Hematopoietic multipotent progenitor cell treated with erythropoietin and hydrocortisone succinate and interleukin-3 and kit ligand, for 4 days (in vitro differentiated cells): ENCODE data around the gene ISYNA1.
A peak's percentile ranks its signal among the peaks of the same experiment; 100 is the strongest.

Experiments used
- DNase-seq: peaks from one replicate; pipeline ENCODE4 v3.0.0-alpha.2; 2015

The ISYNA1 gene

DNA sequence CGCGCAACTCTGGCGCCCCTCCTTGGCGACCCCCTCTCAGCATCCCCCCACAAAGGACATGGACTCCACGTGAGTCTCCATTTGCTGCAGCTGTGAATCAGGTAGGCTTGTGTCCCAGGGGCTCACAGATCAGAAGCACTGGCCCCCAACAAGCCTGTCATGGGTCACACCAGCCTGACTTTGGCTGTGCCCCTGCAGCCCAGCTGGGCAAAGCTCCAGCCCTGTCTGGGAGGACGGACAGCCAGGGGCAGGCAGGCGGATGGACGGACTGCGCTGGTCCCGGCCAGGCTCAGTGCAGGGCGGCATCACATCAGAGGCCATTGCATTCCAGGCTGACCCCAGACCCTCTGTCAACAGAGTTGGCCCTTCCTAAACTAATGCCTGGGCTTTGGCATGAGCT lies 28.4 kb upstream of the ISYNA1 start:
- no peak for DNase-seq

DNA sequence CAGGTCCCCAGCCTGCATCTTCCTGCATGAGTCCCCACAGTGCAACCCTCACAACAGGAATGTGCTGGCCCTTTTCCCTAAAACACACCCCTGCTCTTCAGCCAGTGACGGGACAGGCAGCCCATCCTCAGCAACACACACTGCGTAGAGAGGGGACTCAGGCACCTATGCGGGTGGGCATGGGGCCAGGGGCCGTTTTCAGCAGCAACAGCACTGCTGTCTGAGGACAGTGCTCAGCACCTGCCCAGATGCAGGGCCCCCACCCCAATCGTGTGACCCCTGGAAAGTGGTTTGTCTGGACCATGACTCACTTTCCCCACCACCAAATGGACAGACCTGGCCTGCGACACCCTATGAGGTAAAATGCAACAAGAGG lies 28.0 kb upstream of the ISYNA1 start:
- DNase-seq = no peak

DNA sequence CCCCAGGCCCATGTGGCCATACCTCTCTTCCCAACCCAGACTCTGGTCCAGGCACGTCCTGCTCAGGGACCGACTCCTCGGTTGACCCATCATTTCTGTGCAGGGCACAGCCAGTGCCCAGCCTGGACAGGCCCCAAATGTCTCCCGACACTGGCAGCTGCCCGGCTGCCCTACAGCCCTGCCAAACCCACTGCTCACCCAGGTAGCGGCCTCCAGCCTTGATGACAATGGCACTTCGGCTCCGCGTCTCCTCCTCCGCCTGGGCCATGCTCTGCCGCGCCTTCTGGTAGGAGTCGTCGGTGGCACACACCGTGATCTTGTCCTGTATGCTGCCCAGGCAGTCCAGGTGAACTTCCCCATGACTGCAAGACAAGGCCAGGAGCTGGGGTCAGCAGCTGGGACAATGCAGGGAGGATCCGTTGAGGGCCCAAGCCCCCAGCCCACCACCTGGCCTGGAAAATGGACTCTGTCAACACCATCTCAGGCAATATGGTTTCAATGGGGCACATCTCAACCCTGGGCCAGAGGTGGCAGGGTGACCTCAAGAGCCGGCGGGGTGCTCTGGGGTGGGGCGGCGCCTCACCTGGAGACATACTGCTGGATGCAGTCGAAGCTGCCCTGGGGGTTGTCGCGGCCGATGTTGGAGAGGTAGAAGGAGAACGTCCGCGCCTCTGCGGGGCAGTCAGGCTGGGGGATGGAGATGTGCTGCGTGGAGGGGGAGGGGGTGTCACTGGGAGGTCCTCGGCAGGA lies 27.5 kb upstream of the ISYNA1 start:
- no peak for DNase-seq

DNA sequence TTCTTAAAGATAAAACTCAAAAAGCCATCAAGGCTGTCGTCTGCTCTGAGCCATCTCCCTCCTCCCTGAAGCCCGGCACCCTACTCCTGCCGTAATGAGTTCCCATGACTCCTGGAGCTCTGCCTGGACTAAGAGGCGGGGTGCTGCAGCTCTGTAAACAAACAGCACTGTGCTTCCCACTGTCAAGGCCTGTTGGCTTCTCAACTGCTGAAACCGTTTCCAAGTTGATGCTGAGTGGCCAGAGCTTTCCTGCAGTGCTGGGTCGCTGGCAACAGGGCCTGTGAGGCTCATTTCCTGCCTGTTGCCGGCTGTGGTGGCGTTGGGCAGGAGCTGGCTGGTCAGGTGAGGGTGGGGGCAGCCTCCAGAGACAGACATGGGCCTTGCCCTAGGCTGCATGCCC lies 26.7 kb upstream of the ISYNA1 start:
- no peak for DNase-seq

DNA sequence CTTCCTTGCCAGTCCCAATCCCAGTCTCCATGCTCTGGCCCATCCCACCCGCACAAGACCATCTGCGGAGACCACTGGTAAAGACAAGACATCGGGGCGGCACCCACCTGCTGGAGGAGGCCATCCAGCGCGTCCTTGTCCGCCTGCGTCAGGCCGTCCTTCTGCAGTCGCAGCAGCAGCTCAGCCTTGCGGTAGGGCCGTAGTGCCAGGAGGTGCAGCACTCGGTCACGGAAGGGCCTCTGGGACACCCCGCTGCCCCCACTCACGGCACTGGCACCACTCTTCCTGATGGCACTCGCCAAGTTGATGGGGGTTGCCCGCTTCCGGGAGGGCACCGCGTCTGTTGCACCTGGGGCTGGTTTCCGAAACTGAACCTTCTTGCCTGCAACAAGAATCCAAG lies 23.5 kb upstream of the ISYNA1 start:
- DNase-seq = no peak

DNA sequence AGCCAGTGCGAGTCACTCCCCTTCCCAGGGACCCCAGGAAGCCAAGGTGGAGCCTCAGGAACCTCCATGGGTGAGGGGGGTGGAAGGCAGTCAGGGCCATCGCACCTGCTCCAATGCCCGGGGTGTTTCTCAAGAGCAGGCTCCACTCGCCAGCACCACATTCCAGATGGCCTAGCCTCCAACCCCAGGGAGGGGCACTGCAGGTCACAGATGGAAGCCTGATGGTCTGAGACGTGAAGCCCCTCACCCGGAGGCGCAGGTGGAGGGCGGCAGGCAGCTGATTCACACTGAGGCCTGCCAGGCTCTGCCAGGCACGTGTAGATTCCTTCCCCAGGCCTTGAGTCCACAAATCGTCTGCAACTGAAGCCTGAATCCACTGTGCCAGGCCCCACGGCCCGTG lies 23.0 kb upstream of the ISYNA1 start:
- no peak for DNase-seq

DNA sequence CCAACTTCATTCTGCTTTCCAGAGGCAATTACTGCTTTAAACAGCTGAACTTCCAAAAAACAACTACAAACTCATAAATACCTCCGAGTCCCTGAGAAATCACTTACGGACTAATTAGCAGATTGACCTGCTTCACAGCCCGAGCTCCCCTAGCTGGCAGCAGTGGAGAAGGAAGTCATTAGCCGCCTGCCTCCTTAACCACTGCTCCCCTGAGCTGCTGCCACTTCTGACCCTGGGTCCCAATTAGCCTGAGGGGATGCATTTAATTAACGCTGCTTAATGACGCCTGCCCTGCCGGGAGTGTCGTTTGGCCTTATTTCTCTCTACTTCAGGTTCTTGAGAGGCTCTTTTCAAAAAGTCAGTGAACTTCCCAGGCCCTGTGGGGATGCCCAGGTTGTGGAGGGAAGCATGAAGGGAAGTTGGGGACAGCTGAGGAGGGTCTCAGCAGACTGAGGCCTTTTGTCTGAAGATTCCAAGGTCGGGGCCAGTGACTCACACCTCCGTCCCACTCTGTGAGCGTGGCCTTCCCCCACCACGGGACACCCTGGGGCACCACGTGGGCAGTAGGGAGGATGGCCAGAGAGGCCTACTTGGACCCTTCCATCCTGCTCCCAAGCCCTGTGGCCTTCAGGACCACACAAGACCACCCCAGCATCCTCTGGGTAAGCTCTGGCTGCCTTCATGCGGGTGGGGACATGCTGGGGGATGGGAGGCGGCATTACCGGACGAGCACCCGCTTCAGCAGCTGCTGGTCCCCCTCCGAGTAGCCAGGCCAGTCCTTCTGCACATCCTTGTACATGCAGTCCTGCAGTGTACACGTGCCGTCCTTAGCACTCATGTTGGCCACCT lies 19.8 kb upstream of the ISYNA1 start:
- DNase-seq = no peak

DNA sequence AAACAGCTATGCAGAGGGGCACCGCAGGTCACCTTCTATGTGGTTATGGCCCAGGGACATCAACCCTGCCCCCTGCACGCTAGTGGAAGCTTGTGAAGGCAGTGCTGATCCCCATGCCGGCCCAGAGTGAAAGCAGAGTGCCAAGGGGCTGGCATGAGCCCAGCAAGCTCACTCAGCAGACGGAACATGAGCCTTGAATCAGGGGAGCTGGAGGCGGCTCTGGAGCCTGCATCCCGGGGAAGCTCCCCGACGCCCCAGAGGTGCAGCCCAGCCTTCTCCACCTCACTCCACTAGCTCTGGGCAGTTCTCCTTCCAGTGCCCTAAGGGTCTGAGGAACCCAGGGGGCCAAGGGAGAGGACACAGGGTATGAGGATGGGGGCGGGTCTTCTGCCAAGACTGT lies 19.0 kb upstream of the ISYNA1 start:
- no peak for DNase-seq

DNA sequence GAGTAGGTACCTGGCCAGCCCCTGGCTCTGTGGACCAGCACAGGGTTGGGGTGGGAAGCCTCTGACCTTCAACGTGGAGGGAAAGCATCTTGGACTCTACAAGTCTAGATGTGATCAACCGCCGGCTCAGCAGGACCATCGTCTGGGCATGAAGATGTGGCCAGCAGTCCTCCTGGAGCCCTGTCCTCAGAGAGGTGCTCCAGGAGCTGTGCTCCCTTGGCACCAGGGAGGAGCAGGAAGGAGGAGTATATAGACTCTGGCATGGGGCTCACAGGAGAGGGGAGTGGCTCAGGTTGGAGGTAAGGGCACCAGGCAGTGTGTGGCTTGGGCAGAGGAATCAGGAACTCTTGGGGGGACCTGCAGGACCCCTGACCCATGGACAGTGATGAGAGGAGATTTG lies 18.3 kb upstream of the ISYNA1 start:
- no peak for DNase-seq

DNA sequence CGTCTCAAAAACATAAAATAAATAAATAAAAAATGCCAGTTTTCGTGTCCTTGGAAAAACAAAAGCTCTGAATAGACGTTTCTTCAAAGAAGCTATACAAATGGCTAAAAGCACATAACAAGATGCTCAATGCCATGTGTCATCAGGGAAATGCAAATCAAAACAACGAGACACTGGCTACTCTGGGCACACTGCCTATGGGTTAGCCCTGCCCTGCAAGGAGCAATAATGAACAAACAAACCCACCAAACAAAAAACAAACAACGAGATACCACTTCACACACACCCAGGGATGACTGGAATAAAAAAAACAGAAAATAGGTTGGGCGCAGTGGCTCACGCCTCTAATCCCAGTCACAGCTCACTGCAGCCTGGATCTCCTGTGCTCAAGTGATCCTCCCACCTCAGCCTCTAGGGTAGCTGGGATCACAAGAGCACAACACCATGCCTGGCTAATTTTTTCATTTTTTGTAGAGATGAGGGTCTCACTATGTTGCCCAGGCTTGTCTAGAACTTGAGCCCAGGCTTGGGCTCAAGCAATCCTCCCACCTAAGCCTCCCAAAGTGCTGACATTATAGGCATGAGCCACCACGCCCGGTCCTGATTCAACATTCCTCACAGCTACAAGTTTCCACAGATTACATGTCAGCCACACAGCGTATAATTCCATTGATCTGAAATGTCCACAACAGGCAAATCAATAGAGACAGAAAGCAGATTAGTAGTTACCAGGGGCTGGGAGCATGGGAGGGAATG lies 15.5 kb upstream of the ISYNA1 start:
- DNase-seq = no peak

DNA sequence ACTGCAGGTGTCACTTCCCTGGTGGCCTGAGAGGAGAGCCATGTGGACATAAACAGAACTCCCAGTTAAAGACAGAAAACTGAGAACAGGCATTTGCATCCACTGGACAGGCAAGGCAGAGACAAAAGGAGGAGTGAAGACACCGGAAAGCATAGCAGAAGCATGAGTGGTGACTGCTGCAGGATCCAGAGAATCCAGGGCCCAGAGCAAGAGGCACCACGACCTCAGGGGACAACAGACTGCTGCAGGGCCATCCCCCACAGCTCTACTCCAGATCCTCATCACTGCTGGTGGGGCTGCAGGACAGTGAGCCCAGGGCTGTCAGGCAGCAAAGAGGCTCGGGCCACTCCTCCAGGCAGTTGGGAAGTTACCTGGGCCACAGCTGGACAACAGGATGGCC lies 14.5 kb upstream of the ISYNA1 start:
- no peak for DNase-seq

DNA sequence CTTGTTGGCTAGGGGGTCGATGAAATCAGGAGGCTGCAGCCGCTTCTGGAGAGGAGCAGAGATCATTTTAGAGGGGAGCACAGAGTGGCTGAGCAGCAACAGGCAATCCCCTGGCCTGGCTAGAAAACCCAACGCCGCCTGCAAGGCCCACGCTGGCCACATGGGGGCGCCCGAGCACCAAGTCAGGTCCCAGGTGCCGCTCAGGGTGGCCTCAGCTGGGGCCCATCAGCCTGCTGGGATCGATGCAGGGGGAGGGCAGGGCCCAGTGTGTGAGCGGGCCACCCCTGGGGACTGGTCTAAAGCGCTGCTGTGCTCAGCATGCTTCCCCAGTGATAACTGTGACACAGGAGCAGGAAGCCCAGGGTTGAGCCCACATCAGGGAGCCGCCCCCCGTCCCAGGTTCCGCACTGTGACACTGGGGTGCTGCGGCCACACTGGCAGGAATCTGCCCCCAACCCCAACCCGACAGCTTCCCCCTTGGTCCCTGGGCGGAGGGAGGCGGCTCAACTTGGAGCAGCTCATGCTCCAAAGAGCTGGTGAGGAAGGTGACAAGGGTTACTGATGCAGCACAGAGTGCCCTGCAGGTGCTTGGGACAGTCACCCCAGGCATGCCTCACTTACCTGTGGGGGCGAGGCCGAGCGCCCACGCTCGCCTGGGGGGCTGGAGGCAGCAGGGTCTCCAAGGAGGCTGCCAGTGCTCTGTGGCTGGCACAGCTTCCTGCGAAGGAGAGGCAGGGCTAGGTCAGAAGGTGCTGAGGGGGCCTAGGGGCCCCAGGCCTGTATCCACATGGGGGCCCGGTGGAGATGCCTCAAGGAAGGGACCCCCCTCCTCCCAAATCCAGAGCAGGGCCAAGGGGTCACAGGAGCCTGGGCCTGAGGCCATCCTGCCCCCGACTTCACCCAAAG lies 13.3 kb upstream of the ISYNA1 start:
- DNase-seq = peak; percentile 87

DNA sequence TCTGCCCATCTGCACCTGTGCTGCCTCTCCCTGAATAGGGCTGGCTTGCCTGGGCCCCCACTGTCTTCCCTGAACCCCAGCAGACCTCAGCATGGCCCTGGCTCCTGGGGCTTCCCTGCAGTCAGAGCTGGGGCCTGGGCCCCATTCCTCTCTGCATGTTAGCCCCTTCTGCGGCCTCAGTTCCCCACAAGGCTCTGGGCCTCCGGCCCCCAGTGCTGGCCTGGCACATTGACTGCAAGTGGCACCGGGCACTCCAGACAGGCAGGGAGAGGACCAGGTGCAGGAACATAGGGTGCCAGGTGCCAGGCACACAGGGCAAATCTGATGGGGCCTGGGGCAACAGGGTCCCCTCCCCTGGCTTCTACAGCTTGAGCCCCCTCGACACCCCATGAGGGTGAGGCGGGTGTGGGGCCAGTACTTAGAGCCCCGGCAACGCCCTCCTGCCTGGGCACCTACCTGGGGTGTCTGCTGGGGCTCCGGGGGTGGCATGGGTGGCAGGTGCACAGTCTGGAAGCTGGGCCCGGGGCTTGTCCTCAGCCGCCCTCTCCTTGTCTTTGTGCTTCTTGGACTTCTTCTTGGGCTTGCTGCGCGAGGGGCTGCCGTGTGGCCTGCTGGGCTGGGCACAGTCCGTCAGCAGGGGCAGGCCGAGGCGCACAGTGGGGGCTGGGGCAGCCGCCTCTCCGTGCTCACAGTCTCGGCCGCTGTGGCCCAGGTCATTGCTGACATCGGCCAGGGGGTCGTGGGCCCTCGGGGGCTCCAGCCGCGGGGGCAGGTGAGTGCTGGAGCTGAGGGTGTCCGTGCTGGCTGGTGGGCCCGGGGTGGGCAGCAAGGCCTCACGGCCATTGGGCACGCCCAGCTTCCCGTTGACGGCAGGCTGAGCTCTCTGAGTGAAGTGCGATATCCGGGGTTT lies 12.3 kb upstream of the ISYNA1 start:
- DNase-seq = no peak

DNA sequence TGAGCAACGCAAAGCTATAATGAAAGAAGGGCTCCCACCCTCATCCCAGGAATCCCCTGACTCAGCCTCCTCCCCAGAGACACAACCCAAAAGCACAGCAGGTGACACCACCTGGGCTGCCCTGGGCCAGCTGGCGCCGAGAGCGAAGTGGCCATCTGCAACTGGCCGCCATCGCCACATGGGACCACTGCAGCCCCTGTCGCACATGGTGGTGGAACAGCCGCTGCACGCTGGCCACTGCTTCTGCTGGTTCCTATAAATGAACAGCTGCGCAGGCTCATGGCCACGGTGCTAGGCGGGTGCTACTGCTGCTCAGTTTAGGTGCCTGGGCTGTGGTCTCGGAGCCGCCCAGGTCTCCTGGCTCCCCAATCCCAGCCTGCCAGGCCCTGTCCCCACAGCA lies 11.6 kb upstream of the ISYNA1 start:
- DNase-seq = no peak

DNA sequence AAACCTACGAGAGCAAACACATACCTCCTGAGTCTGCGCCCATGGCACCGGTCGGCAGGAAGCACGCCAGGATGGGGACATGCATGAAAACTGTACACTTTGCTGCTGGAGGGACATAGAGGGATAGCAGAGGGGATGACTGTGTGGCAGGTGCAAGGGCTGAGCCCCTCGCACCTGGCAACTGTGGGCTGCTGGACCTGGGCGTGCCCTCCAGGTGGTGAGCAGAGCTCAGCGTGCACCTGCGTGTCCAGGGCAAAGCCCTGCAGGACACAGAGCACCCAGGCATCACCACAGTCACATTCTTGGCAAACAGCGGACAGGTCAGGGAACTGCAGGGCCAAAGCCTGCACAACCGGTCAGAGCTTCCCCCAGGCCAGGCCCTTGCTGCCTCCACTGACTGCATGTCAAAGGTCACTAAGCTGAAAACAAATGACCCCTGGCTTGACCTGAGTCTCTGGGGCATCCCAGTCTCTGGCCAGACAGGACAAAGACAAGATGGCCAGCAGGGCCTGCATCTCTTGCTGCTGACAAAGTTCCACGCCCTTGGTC lies 9.0 kb upstream of the ISYNA1 start:
- no peak for DNase-seq

DNA sequence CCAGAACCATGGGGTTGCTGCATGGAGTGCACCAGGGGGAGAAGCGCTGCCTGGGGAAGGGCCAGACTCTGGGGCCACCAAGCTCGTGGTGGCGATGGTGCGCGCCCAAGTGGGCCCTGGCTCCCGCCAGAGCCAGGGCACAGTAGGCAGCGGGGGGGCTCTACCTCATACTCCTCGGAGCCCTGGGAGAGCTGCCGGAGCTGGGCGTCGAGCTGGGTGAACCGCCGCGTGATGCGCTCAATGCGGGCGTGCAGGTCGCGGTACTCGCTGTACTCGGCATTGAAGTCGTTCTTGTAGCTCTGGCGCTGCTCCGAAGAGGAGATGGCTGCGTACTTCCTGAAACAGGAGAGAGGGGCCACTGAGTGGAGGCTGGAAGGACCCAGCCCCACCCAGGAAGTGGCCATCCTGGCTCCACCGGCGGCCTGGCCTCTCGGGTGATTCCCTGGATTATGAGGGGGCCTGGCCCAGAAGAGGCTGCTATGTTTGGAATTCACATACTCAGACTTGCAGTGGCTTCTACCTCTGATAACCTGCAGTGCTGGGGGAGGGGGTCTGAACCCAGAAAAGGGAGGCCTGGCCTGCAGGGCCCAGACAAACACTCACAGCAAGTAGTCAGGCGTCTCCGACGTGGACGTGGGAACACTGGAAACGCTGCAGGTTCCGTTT lies 8.3 kb upstream of the ISYNA1 start:
- DNase-seq = no peak

DNA sequence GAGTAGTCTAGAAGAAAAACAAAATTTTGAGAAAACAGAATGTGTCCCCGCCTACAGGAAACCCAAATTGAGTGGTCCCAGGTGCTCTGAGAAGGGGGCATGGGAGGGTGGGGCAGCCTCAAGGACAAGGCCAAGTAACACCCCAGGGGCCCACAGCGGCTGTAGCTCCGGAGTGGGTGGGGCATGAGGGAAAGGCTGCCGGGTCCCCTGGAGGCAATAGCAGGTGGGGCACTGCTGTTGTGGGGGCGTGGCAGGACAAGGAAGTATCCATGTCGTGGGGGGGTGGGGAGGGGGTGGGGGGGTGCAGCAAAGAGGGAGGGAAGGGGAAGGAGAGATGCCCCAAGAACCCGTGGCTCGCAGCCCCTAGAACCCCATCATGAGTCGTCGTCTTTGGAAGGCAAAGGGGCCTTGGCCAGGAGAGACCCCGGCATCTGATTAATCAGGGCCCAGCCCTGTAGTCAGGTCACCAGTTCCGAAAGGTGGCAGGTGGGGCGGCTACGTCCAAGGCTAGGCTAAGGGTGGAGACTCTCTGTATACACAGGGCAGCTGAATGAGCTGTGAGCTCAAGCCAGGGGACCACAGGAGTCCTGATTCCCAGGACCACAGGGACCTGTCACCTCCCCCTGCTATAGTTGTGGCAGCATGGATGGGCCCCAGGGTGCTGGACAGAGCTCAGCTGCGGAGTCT lies 7.5 kb upstream of the ISYNA1 start:
- DNase-seq = no peak

DNA sequence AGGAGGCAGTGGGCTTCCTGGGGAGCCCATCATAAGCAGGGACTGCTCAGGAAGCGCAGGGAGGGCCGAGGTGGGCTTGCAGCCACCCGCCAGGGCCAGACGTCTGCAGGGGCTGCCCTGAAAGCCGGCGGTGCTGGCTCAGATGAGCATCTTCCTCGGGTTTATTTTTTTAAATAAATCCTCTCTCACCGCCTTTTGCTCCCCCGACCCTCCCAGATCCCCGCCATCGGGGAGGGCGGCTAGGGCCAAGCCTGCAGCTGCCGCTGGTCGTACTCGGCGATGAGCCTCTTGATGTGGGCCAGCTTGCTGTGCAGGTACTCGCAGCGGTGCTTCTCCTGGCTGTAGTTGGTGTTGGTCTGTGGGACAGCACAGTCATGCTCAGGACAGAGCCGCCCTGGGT lies 6.6 kb upstream of the ISYNA1 start:
- no peak for DNase-seq

DNA sequence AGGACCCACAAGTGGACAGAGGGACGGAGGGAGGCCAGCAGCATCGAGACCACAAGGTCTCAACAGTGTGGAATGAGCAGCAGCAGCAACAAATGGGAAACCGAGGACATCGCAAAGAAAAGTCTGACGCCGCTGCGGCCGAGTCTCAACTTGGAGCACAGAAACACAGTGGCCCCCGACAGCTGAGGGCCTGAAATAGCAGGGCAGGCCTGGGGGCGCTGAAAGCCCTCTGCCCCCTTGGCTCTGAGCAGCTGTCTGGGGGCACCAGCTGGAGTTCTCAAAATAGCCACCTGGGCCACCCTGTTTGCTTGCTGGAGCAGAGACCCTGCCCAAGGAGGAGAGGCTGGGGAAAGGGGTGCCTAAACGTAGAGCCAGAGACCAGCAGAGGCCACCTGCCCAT lies 5.9 kb upstream of the ISYNA1 start:
- DNase-seq = no peak

DNA sequence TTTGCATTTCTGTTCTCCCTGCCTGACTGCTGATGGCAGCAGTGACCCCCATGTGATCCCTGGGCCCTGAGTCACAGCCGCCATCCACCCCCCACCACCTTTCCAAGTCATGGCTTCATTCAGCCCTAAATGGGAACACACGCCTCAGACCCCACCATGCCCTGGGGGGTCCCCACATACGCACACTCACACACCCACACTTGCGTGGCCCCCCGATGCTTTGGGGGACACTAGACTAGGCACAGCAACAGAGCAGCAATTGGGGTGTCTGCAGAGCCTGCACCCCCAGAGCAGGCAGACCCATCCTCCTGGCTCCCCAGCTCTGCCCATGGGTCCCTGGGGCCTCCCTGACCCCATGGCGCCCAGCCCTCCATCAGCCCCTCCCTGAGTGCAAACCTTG lies 5.5 kb upstream of the ISYNA1 start:
- no peak for DNase-seq
